ENCODE data around the gene USH2A. TPM values are rescaled to one million over a fixed set of nuclear protein-coding genes. Genes with fewer than 3 reads are reported as not detected.

USH2A gene
- polyA plus RNA-seq, 3 donors: not detected

DNA sequence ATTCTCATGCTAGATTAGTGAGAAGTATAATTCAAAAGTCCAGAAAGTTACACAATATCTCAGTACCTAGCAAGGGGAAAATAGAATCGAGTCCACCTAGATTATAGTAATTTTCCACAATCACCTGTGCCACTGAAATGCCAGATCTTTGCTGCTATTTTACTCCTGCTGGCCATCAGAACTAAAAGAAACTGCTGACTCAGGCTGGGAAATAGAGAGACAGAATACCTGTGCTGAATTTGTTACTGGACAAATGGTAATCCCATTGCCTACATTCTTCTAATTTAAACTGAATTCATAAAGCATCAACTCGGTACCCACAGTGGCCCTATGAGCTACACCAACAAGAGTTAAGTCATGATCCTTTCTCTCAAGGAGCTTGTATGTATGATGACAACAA, 55.0 kb downstream of the USH2A start:
- H3K4me3 Mint-ChIP-seq: no peak overlapping the region
- no peaks in the 10 kb centered on the region for H3K4me1 ChIP-seq (ENCODE audit: control insufficient read depth in 1 of 2, insufficient read depth in 2 of 2, low read length in 2 of 2)
- H3K27me3 Mint-ChIP-seq (ENCODE audit: low read depth in 3 of 3): peaks cover 0 to 3% (median 0%) of the 10 kb centered on the region in 3 donors
- no peak overlapping the region for H3K4me2 ChIP-seq (replicated peaks; ENCODE audit: extremely low read depth, low read length, poor library complexity, severe bottlenecking)
- DNase-seq: no peak
- H3K27ac ChIP-seq (ENCODE audit: low read depth in 1 of 2, low read length in 2 of 2): no peak overlapping the region
- H4K20me1 ChIP-seq (ENCODE audit: insufficient read depth, low read length): no peaks in the 10 kb centered on the region
- no peak overlapping the region for H2AFZ ChIP-seq (ENCODE audit: insufficient read depth, low read depth, low read length, poor library complexity, severe bottlenecking)
- H3K79me2 ChIP-seq (ENCODE audit: insufficient read depth, low read length): no peaks in the 10 kb centered on the region
- no peak overlapping the region for H3K27ac Mint-ChIP-seq
- H3K27me3 ChIP-seq (ENCODE audit: control insufficient read depth in 2 of 2, insufficient read depth in 2 of 2, low read length in 2 of 2): no peaks in the 10 kb centered on the region
- H3K9me3 ChIP-seq (replicated peaks in 1 of 2; ENCODE audit: control insufficient read depth in 1 of 2, insufficient read depth in 1 of 2, low read length in 2 of 2): no peaks in the 10 kb centered on the region
- no peak overlapping the region for H3K4me3 ChIP-seq (replicated peaks in 1 of 3; ENCODE audit: low read depth in 2 of 3, low read length in 3 of 3)
- peaks cover 0 to 6% (median 1%) of the 10 kb centered on the region in 7 donors for H3K9me3 Mint-ChIP-seq
- TF ChIP-seq, protein P1, sequence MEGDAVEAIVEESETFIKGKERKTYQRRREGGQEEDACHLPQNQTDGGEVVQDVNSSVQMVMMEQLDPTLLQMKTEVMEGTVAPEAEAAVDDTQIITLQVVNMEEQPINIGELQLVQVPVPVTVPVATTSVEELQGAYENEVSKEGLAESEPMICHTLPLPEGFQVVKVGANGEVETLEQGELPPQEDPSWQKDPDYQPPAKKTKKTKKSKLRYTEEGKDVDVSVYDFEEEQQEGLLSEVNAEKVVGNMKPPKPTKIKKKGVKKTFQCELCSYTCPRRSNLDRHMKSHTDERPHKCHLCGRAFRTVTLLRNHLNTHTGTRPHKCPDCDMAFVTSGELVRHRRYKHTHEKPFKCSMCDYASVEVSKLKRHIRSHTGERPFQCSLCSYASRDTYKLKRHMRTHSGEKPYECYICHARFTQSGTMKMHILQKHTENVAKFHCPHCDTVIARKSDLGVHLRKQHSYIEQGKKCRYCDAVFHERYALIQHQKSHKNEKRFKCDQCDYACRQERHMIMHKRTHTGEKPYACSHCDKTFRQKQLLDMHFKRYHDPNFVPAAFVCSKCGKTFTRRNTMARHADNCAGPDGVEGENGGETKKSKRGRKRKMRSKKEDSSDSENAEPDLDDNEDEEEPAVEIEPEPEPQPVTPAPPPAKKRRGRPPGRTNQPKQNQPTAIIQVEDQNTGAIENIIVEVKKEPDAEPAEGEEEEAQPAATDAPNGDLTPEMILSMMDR (IDR thresholded peaks at IDR 0.05): no peak
- no peaks in the 10 kb centered on the region for H3K36me3 Mint-ChIP-seq
- H3K4me1 Mint-ChIP-seq: no peaks in the 10 kb centered on the region
- H3K36me3 ChIP-seq (replicated peaks in 1 of 2; ENCODE audit: control insufficient read depth in 1 of 2, insufficient read depth in 2 of 2, low read length in 2 of 2): no peaks in the 10 kb centered on the region
- WGBS (ENCODE audit: insufficient coverage): no CpG with 5 or more reads among the region's 2 CpGs
- intact Hi-C loops (cut with micrococcal nuclease): no loop called here
- no peak overlapping the region for H3K9ac ChIP-seq (ENCODE audit: insufficient read depth, low read length, poor library complexity, severe bottlenecking)

DNA sequence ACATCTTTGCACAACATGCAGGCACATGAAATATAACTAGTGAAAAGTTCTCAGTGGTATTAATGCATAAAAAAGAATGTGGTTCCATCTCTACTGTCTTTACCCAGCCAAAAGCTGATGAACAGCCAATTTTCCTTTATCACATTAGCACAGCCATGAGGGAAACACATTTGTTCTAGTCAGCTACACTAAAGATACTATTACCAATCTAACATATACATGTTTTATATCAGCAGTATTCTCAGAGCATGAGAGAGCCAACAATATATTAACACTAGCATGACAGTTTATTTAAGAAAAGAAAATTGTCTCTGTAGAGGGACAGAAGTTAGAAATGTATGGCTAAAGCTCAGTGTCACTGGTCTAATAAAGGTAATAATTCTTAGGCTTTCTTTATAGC, 56.3 kb downstream of the USH2A start:
- intact Hi-C loops (cut with micrococcal nuclease): no loop called here
- TF ChIP-seq, protein P1 (IDR thresholded peaks at IDR 0.05): no peak
- H3K36me3 Mint-ChIP-seq: no peaks in the 10 kb centered on the region
- H3K79me2 ChIP-seq (ENCODE audit: insufficient read depth, low read length): no peaks in the 10 kb centered on the region
- peaks cover 0 to 6% (median 0%) of the 10 kb centered on the region in 7 donors for H3K9me3 Mint-ChIP-seq
- no peak overlapping the region for H2AFZ ChIP-seq (ENCODE audit: insufficient read depth, low read depth, low read length, poor library complexity, severe bottlenecking)
- no peaks in the 10 kb centered on the region for H3K27me3 ChIP-seq (ENCODE audit: control insufficient read depth in 2 of 2, insufficient read depth in 2 of 2, low read length in 2 of 2)
- no peak overlapping the region for H3K9ac ChIP-seq (ENCODE audit: insufficient read depth, low read length, poor library complexity, severe bottlenecking)
- H3K27me3 Mint-ChIP-seq (ENCODE audit: low read depth in 3 of 3): peaks cover 0 to 3% (median 0%) of the 10 kb centered on the region in 3 donors
- no peaks in the 10 kb centered on the region for H3K36me3 ChIP-seq (replicated peaks in 1 of 2; ENCODE audit: control insufficient read depth in 1 of 2, insufficient read depth in 2 of 2, low read length in 2 of 2)
- H3K4me3 Mint-ChIP-seq: no peak overlapping the region
- no peak overlapping the region for H3K27ac ChIP-seq (ENCODE audit: low read depth in 1 of 2, low read length in 2 of 2)
- no peaks in the 10 kb centered on the region for H3K9me3 ChIP-seq (replicated peaks in 1 of 2; ENCODE audit: control insufficient read depth in 1 of 2, insufficient read depth in 1 of 2, low read length in 2 of 2)
- no peak overlapping the region for H3K27ac Mint-ChIP-seq
- no peaks in the 10 kb centered on the region for H3K4me1 Mint-ChIP-seq
- no peak overlapping the region for H3K4me2 ChIP-seq (replicated peaks; ENCODE audit: extremely low read depth, low read length, poor library complexity, severe bottlenecking)
- DNase-seq: no peak
- H3K4me3 ChIP-seq (replicated peaks in 1 of 3; ENCODE audit: low read depth in 2 of 3, low read length in 3 of 3): no peak overlapping the region
- no peaks in the 10 kb centered on the region for H4K20me1 ChIP-seq (ENCODE audit: insufficient read depth, low read length)
- no peaks in the 10 kb centered on the region for H3K4me1 ChIP-seq (ENCODE audit: control insufficient read depth in 1 of 2, insufficient read depth in 2 of 2, low read length in 2 of 2)
